Fibroblast of pulmonary artery (primary cell): ENCODE data around the gene TMEM176B.
"Not testable (repeated sequence)": the region's sequence is repeated elsewhere in the genome, so short reads cannot be mapped to it uniquely, and the experiment has no call there.

ENCODE experiments used
- DNase-seq: peaks from one replicate; pipeline ENCODE4 v3.0.0-alpha.2; 2010; ENCODE audit warnings: low read depth
- H3K4me3 ChIP-seq: replicated peaks from 2 replicates; pipeline ENCODE4 v1.5.1; 2011; ENCODE audit warnings: low read depth, mild to moderate bottlenecking, control low read depth, low read length, moderate library complexity
- CTCF ChIP-seq: IDR thresholded peaks from 2 replicates; pipeline ENCODE4 v1.5.1; 2011; ENCODE audit warnings: mild to moderate bottlenecking, control low read depth, low read length, inconsistent platforms; ENCODE audit errors: missing control alignments

The TMEM176B gene

GRCh38 chr7:150823043-150823442, 22.9 kb upstream of the TMEM176B start:
- no peak overlapping the region for H3K4me3 ChIP-seq
- no peak for TF ChIP-seq CTCF
- no peak for DNase-seq

- TF ChIP-seq CTCF, result no peak
- H3K4me3 ChIP-seq, result no peak overlapping the region
- no peak for DNase-seq
Observed at GRCh38 chr7:150820578-150821198, 20.5 kb upstream of the TMEM176B start.

- H3K4me3 ChIP-seq, result no peak overlapping the region
- DNase-seq, result no peak
- TF ChIP-seq CTCF, result no peak
Observed at GRCh38 chr7:150820148-150820547, 20.0 kb upstream of the TMEM176B start.

GRCh38 chr7:150818971-150819370, 18.8 kb upstream of the TMEM176B start:
- no peak for TF ChIP-seq CTCF
- DNase-seq, result no peak
- H3K4me3 ChIP-seq, result no peak overlapping the region

- no peak for DNase-seq
- H3K4me3 ChIP-seq, result no peak overlapping the region
- TF ChIP-seq CTCF, result no peak
Observed at GRCh38 chr7:150814328-150815001, 14.3 kb upstream of the TMEM176B start.

GRCh38 chr7:150807616-150808438, 7.7 kb upstream of the TMEM176B start:
- DNase-seq, H3K4me3 ChIP-seq: not testable (repeated sequence)

GRCh38 chr7:150806863-150807262, 6.7 kb upstream of the TMEM176B start:
- no peak overlapping the region for H3K4me3 ChIP-seq
- DNase-seq, result no peak
- no peak for TF ChIP-seq CTCF
